ENCODE results near the gene MTMR12.
A peak's percentile ranks its signal among the peaks of the same experiment; 100 is the strongest.
"Not testable (repeated sequence)": the region's sequence is repeated elsewhere in the genome, so short reads cannot be mapped to it uniquely, and the experiment has no call there.

MTMR12 gene

DNA sequence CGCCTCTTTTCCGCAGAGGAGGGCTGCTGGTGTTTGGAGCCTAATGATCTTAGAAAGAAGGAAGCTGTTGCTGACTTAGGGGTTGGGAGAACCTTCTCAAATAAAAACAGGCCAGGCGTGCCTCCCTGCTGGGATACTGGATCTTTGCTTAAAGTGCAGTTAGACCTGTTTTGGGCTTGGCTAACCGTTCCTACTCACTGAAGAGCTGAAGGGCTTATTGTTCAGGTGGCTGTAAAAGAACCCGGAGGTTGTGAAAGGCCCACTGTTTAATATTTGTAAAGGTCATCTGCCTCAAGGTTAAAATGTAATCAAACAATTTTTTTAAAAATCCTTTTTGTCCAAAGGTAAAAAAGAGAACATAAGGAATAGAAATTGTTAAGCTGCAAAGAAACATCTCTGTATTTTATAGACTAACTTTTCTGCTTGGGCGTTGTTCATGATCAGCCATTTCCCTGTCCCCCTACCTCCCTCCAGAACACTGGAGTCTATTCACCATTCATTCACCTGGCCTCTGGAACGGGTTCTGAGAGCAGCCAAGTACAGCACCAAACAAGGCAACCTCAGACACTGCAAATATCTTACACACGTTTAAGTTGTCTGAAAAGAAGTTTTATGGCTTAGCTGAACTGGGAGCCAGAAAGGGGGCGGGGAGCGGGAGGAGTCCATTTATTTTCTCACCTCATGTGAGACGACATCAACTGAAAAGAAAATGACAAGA lies 18.6 kb upstream of the MTMR12 start:
- Mint-ChIP-seq H3K27ac (no peak overlapping the region), H3K36me3 (no peaks in the 10 kb centered on the region), H3K27me3 (no peaks in the 10 kb centered on the region), H3K4me1 (no peaks in the 10 kb centered on the region), H3K9me3 (no peaks in the 10 kb centered on the region), H3K4me3 (no peak overlapping the region)

DNA sequence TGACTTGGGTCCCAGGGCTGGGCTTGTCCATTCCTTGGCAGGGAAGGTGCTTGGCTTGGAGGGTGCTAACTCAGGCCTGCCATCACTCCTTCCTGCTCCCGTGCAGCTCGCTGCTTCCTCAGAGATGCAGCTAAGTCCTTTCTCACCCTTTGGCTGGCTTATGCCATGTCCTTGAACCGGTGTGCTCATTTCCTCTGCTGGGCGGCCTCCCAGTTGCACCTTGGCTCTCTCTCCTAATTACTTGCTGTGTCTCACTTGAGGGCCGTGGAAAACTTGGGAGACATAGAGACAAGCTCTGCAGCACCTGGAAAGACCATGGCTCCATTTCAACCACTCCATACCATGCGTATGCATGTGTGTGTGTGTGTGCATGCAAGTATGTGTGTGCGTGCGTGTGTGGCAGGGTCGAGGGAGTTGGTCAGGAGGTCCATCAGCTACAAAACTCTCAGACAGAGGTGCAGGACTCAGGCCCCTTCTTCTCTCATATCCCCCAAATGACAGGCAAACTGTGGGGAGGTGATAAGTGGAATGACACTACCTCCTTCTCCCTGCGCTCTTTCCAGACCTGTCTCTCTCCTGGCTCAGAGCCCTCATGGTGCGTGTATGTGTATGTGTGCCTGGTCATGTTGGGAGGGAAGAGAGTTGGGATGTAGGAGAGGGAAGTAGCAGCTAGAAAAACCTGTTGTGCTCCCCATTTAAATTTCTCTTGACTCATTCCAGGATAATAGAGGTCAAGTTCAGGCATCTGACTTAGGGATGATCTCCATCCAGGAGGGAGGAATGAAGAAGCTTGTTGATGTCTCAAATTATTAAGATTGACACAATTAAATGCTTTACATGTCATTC lies 17.6 kb upstream of the MTMR12 start:
- H3K4me3 Mint-ChIP-seq, result no peak overlapping the region
- H3K27me3 Mint-ChIP-seq, result no peaks in the 10 kb centered on the region
- H3K27ac Mint-ChIP-seq, result no peak overlapping the region
- H3K9me3 Mint-ChIP-seq, result no peaks in the 10 kb centered on the region
- H3K4me1 Mint-ChIP-seq, result no peaks in the 10 kb centered on the region
- H3K36me3 Mint-ChIP-seq, result no peaks in the 10 kb centered on the region

DNA sequence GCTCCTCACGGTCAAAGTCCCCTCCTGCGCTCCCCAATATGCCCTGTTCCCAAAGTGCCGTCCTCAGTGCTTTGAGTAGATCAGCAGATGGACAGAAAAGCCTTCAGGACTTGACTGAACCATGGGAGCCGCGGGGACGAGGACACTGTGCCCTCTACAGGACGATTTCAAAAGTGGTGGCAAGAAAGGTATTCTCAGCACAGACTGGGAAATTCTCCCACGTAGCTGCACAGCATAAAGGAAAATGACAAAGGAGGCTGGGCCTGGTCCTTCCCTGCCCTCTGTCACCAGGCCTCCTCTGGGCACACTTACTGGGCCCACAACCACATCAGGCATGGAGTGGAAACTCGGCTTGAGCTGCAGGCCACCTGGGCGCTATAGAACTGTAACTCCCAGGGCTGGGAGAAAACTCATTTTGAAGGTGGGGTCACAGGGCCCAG lies 16.7 kb upstream of the MTMR12 start:
- Mint-ChIP-seq H3K9me3 (no peaks in the 10 kb centered on the region), H3K27me3 (no peaks in the 10 kb centered on the region), H3K27ac (no peak overlapping the region), H3K36me3 (no peaks in the 10 kb centered on the region), H3K4me3 (no peak overlapping the region), H3K4me1 (no peaks in the 10 kb centered on the region)

DNA sequence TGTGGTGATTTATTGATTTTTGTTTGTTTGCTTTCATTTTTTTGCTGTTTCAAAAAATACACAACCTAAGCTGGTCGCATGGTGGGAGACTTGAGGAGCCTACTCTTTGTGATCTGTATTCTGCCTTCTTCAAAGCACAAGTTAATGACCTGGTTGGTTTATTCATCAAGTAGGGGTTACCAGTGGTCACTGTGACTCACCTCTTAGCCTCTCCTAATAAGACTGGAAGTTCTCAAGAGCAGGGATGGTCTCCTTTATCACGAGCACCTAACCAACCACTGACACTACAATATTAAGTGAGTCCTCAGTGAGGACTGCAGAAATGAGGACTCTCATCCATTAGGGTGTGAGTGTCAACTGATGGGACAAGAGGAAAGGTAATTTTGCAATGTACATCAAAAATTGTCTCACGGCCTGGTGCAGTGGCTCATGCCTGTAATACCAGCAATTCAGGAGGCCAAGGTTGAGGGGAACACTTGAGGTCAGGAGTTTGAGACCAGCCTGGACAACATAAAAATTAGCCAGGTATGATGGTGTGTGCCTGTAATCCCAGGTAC lies 13.6 kb upstream of the MTMR12 start:
- Mint-ChIP-seq H3K36me3 (no peaks in the 10 kb centered on the region), H3K9me3 (peaks cover 5% of the 10 kb centered on the region), H3K4me1 (no peaks in the 10 kb centered on the region), H3K4me3 (no peak overlapping the region), H3K27ac (no peak overlapping the region), H3K27me3 (no peaks in the 10 kb centered on the region)

DNA sequence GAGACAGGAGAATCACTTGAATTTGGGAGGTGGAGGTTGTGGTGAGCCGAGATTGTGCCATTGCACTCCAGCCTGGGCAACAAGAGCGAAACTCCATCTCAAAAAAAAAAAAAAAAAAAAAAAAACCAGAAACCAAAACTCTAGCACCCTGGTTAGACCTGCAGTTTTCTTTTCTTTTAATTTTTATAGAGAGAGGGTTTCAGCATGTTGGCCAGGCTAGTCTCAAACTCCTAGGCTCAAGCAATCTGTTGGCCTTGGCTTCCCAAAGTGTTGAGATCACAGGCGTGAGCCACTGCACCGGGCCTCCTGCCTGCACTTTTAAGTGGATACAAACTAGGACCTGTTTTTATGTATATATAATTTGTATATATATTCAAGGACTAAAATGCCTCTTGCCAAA lies 12.9 kb upstream of the MTMR12 start:
- Mint-ChIP-seq H3K4me1 (no peaks in the 10 kb centered on the region), H3K36me3 (no peaks in the 10 kb centered on the region), H3K9me3 (peaks cover 5% of the 10 kb centered on the region), H3K27ac (no peak overlapping the region), H3K4me3 (no peak overlapping the region), H3K27me3 (no peaks in the 10 kb centered on the region)

DNA sequence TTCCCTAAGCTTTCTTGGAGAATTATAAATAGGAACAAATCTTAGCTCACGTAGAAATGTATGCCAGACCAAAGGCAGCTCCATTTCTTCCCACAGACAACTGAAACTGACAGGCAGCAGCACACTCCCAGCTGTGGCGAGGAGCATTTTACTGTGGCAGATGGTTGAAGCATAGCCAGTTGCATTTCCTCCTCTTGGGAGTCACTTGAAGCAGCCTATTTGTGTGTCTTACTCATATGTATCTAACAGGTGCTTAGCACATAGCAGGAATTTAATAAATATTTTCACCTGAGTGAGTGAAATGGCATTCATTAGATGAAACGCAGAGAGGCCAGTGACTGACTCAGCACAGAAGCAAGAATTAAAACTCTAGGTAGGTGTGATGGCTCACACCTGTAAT lies 12.3 kb upstream of the MTMR12 start:
- Mint-ChIP-seq H3K27ac (no peak overlapping the region), H3K4me3 (no peak overlapping the region), H3K4me1 (no peaks in the 10 kb centered on the region), H3K27me3 (no peaks in the 10 kb centered on the region), H3K9me3 (peaks cover 5% of the 10 kb centered on the region), H3K36me3 (no peaks in the 10 kb centered on the region)

DNA sequence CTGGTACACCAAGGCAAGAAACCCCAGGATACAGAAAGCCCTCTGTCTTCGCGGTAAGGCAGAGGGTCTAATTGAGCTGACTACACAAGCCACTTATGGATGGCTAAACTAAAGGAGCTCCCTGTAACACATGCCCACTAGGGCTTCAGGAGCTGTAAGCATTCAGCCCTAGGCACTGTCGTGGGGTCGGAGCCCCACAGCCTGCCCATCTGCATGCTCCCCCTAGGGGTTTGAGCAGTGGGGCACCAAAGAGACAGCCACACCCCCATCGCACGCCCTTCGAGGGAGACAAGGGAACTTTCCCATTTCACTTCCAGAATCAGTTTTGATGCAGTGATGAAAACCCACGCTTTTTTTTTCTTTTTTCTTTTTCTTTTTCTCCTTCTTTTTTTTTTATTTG lies 11.0 kb upstream of the MTMR12 start:
- Mint-ChIP-seq H3K9me3 (peaks cover 5% of the 10 kb centered on the region), H3K27ac (no peak overlapping the region), H3K36me3 (no peaks in the 10 kb centered on the region), H3K4me3 (no peak overlapping the region), H3K27me3 (no peaks in the 10 kb centered on the region), H3K4me1 (no peaks in the 10 kb centered on the region)

DNA sequence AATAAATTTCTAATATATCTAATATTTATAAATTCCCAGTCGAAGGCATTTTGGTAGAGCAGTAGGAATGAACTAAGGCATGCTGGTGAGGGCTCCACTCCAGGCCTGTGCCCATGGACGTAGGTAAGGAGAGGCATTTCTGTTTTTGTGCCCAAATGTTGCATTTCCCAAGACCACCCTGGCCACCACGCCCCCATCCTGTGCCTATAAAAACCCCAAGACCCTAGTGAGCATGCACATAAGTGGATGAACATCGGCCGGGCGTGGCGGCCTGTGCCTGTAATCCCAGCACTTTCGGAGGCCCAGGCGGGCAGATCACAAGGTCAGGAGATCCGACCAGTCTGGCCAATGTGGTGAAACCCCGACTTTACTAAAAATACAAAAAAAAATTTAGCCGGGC lies 10.1 kb upstream of the MTMR12 start:
- Mint-ChIP-seq H3K9me3 (peaks cover 5% of the 10 kb centered on the region), H3K4me1 (no peaks in the 10 kb centered on the region), H3K27me3 (no peaks in the 10 kb centered on the region), H3K4me3 (no peak overlapping the region), H3K27ac (no peak overlapping the region), H3K36me3 (no peaks in the 10 kb centered on the region)

DNA sequence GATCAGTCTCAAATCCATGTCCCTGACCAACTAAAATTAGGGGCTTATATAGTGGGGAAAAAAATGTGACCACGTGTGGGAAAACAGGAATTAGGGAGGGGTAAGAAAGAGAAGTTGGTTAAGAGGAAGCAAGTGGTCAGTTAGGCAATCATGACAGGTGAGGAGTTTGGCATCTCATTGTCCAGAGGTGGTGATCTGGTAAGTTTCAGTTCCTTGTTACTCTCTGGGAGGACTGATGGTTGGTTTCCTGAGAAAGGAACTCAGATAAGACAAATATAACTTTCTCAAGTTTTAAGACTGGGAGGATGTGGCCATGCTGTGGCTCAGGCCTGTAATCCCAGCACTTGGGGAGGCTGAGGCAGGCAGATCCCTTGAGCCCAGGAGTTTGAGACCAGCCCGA lies 9.0 kb upstream of the MTMR12 start:
- not testable (repeated sequence) for H3K36me3 Mint-ChIP-seq, H3K9me3 Mint-ChIP-seq, H3K27ac Mint-ChIP-seq, H3K27me3 Mint-ChIP-seq, H3K4me3 Mint-ChIP-seq, H3K4me1 Mint-ChIP-seq

DNA sequence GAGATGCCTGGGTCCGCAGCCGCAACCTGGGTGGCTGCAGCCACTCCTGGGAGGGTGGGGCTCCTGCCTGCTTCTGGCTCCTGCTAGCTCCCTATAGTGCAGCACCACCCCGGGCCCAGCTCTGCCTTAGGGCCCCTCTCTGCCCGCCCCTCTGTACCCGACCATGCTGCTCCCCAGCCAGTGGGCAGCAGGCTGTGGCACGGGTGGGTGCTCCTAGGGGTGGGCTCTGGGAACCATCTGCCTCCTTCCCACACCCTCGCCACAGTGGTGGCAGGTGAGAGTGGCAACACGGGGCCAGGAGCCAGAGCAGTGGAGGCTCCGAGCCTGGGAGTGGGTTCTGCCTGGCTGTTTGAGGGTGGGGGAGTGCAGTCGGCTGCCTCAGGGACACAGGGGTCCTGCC lies 7.8 kb upstream of the MTMR12 start:
- H3K4me3 Mint-ChIP-seq, result no peak overlapping the region
- no peaks in the 10 kb centered on the region for H3K27me3 Mint-ChIP-seq
- H3K27ac Mint-ChIP-seq, result no peak overlapping the region
- peaks cover 5% of the 10 kb centered on the region for H3K9me3 Mint-ChIP-seq
- H3K4me1 Mint-ChIP-seq, result no peaks in the 10 kb centered on the region
- H3K36me3 Mint-ChIP-seq, result no peaks in the 10 kb centered on the region

DNA sequence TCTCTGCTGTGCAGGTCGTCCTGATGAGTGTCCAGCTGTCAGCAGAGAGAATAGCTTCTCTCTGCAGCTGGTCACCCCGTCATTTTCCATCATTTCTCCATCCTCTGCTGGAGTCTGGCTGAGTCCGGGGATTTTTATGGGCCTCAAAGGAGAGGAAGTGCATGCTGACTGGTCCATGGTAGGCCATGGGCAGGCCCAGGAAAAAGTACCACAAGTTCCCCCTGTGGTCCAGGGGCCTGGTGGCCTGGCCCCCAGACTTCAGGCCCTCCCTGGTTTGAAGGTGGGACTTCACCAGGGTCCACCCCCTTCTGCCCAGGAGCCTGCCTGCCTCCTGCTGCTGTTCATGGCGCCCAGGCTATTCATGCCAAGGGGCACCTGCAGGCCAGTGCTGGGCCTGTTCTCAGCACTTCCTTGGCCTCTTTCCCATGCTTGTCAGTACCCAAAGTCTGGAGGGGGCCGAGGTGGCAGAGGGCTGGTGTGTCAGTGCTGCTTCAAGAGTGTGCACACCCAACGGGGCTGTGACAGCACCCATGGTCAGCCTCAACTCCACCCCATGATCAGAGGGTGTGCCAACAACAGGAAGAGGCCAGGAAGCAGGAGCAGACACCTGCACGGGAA lies 7.3 kb upstream of the MTMR12 start:
- Mint-ChIP-seq H3K4me3 (no peak overlapping the region), H3K27ac (no peak overlapping the region), H3K4me1 (no peaks in the 10 kb centered on the region), H3K27me3 (no peaks in the 10 kb centered on the region), H3K36me3 (no peaks in the 10 kb centered on the region), H3K9me3 (peaks cover 5% of the 10 kb centered on the region)

DNA sequence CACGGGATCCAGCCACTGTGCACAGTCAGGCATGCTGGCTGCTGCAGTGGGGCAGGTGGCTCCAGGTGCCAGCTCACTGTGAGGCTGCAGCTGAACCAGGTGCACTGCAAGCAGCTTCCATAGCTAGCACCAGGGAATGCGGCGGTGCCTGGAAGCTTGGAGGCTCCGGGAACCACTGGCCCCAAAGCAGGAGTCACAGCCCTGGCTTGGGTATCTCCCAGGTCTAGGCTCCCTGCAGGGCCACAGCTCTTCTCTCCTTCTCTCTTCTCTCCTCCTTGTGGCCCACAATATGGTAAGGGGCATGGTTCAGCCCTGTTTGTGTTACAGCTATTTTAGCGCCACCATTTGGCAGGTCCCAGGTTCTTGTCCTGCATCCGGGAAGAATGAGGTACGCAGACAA lies 6.7 kb upstream of the MTMR12 start:
- Mint-ChIP-seq H3K4me3 (no peak overlapping the region), H3K4me1 (no peaks in the 10 kb centered on the region), H3K27me3 (no peaks in the 10 kb centered on the region), H3K36me3 (no peaks in the 10 kb centered on the region), H3K9me3 (peaks cover 5% of the 10 kb centered on the region), H3K27ac (no peak overlapping the region)

DNA sequence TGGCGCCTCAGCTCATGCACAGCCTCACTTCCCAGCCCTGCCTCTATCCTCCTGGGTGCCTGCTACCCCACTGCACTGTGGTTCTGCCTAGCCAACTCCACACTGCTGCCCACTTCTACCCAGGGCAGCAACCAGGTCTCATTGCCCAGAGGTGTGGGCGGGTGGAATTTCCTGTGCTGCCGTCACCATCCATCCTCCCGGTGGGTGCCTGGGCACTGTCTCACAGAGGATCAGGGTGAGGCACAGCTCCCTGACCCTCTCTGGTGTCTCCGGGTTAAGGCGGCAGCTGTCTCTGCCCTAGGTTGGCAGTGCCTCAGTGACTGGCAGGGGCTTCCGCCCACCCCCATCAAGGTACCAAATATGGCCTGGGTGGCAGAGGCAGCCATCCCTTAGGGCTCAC lies 4.3 kb upstream of the MTMR12 start:
- Mint-ChIP-seq H3K36me3 (no peaks in the 10 kb centered on the region), H3K4me1 (peaks cover under 1% of the 10 kb centered on the region), H3K27ac (no peak overlapping the region), H3K9me3 (peaks cover 5% of the 10 kb centered on the region), H3K4me3 (no peak overlapping the region), H3K27me3 (no peaks in the 10 kb centered on the region)

DNA sequence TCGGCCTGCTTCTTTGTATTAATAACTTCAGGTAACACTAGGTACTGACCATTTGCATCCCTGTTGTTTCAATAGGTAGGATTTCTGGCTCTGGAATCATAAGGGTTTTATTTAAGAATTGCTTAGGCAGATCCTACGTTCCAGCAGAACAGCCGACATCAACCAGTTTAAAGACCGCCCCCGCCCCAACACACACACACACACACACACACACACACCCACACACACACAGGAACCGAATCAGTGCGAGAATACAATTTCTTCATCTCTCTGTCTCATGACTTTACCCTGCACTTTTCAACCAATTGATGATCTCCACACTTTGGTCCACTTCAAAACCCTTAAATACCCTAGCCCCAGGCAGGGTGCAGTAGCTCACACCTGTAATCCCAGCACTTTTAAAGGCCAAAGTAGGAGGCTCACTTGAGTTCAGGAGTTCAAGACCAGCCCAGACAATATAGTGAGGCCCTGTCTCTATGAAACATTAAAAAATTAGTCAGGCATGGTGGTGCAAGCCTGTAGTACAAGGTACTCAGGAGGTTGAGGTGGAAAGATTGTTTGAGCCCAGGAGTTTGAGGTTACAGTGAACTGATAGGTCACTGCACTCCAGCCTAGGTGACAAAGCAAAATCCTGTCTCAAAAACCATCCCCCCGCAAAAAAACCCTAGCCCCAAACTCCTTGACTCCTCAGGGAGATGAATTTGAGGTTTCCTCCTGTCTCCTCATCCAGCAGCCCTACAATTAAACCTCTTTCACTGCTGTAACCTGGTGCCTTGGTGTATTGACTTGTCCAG lies 2.7 kb upstream of the MTMR12 start:
- Mint-ChIP-seq H3K36me3 (no peaks in the 10 kb centered on the region), H3K27me3 (no peaks in the 10 kb centered on the region), H3K27ac (peak overlapping the region; percentile 53), H3K4me1 (peaks cover 16% of the 10 kb centered on the region), H3K9me3 (no peaks in the 10 kb centered on the region), H3K4me3 (no peak overlapping the region)

DNA sequence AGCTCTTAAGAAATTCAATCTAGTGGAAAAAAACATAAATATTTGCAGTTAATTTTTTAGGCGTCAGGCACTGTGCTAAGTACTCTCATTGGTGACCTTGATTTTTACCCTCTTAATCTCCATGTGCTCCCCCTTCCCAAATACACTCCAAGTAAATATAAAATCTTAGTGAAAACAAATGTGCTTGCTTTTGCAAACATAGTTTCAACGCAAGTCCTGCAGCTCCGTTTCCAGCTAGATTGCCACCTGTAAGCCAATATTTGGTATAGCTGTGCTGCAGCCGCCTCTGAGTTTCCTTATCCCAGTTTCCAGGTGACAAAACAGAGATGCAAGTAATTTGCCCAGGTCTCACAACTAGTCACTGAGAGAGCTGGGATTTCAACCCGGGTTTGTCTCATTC lies 1.9 kb upstream of the MTMR12 start:
- Mint-ChIP-seq H3K36me3 (no peaks in the 10 kb centered on the region), H3K27ac (no peak overlapping the region), H3K4me1 (peaks cover 22% of the 10 kb centered on the region), H3K27me3 (no peaks in the 10 kb centered on the region), H3K9me3 (no peaks in the 10 kb centered on the region), H3K4me3 (peak overlapping the region; percentile 55)

All from activated naive CD4-positive, alpha-beta T cell treated with anti-CD3 and anti-CD28 coated beads, Interleukin-2, amount 50 U/mL, for 24 hours (primary cell).